ENCODE results near the gene ZNF248. TPM values are rescaled to one million over a fixed set of nuclear protein-coding genes. Genes with fewer than 3 reads are reported as not detected.

ZNF248 gene
- total and polyA plus RNA-seq, 4 donors: 1.8 to 7.9 (median 4.4) TPM

DNA sequence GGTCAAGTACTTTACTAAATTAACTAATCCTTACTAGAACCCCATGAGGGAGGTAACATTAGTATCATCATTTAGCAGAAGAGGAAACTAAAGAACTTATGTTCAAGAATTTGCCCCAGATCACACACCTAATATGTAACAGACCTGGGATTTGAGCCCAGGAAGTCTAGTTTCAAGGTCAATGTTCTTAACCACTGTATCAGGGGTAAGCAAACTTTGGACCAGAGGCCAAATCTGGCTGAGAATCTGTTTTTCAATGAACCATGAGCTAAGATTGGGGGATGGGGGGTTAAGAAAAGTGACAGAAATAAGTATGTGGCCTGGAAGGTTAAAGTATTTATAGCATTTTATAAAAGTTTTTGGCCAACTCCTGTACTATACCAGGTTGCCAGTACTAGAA lies 95.1 kb downstream of the ZNF248 start:
- TF ChIP-seq TAF1 (conservative IDR thresholded peaks at IDR 0.05) (no peak), JUND (IDR thresholded peaks at IDR 0.05) (peak in 1 of 2 donors; percentile 15), RAD21 (IDR thresholded peaks at IDR 0.05) (peak in 1 of 2 donors; percentile 9), HNF4G (IDR thresholded peaks at IDR 0.05) (peak; percentile 80), RXRA (IDR thresholded peaks at IDR 0.05) (peak; percentile 58 to 59), YY1 (IDR thresholded peaks at IDR 0.05) (no peak), NR2F2 (IDR thresholded peaks at IDR 0.05) (no peak), FOXA1 (IDR thresholded peaks at IDR 0.05) (no peak), FOXA2 (IDR thresholded peaks at IDR 0.05) (no peak), SP1 (IDR thresholded peaks at IDR 0.05) (peak; percentile 25), HNF4A (conservative IDR thresholded peaks at IDR 0.05) (peak; percentile 96 to 99), EGR1 (IDR thresholded peaks at IDR 0.05; ENCODE audit: low read depth in 2 of 2) (no peak), GABPA (IDR thresholded peaks at IDR 0.05 in 1 of 2, conservative IDR thresholded peaks at IDR 0.05 in 1 of 2) (no peak)
- TF ChIP-seq, protein P1, sequence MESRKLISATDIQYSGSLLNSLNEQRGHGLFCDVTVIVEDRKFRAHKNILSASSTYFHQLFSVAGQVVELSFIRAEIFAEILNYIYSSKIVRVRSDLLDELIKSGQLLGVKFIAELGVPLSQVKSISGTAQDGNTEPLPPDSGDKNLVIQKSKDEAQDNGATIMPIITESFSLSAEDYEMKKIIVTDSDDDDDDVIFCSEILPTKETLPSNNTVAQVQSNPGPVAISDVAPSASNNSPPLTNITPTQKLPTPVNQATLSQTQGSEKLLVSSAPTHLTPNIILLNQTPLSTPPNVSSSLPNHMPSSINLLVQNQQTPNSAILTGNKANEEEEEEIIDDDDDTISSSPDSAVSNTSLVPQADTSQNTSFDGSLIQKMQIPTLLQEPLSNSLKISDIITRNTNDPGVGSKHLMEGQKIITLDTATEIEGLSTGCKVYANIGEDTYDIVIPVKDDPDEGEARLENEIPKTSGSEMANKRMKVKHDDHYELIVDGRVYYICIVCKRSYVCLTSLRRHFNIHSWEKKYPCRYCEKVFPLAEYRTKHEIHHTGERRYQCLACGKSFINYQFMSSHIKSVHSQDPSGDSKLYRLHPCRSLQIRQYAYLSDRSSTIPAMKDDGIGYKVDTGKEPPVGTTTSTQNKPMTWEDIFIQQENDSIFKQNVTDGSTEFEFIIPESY (IDR thresholded peaks at IDR 0.05): no peak
- TF ChIP-seq, protein P2, sequence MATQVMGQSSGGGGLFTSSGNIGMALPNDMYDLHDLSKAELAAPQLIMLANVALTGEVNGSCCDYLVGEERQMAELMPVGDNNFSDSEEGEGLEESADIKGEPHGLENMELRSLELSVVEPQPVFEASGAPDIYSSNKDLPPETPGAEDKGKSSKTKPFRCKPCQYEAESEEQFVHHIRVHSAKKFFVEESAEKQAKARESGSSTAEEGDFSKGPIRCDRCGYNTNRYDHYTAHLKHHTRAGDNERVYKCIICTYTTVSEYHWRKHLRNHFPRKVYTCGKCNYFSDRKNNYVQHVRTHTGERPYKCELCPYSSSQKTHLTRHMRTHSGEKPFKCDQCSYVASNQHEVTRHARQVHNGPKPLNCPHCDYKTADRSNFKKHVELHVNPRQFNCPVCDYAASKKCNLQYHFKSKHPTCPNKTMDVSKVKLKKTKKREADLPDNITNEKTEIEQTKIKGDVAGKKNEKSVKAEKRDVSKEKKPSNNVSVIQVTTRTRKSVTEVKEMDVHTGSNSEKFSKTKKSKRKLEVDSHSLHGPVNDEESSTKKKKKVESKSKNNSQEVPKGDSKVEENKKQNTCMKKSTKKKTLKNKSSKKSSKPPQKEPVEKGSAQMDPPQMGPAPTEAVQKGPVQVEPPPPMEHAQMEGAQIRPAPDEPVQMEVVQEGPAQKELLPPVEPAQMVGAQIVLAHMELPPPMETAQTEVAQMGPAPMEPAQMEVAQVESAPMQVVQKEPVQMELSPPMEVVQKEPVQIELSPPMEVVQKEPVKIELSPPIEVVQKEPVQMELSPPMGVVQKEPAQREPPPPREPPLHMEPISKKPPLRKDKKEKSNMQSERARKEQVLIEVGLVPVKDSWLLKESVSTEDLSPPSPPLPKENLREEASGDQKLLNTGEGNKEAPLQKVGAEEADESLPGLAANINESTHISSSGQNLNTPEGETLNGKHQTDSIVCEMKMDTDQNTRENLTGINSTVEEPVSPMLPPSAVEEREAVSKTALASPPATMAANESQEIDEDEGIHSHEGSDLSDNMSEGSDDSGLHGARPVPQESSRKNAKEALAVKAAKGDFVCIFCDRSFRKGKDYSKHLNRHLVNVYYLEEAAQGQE (IDR thresholded peaks at IDR 0.05): no peak
- TF ChIP-seq, protein P3, sequence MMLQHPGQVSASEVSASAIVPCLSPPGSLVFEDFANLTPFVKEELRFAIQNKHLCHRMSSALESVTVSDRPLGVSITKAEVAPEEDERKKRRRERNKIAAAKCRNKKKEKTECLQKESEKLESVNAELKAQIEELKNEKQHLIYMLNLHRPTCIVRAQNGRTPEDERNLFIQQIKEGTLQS (IDR thresholded peaks at IDR 0.05): no peak
- no peak overlapping the region for H3K9ac ChIP-seq (ENCODE audit: low read depth in 1 of 2, low read length in 2 of 2)
- H3K4me3 ChIP-seq (ENCODE audit: low read depth in 1 of 3, low read length in 3 of 3): no peak overlapping the region
- H3K36me3 ChIP-seq (ENCODE audit: control insufficient read depth in 4 of 4, insufficient read depth in 3 of 4, low read depth in 1 of 4, low read length in 3 of 4): no peaks in the 10 kb centered on the region
- DNase-seq (ENCODE audit: low spot score): no peak
- no peak overlapping the region for H3K27ac ChIP-seq (ENCODE audit: low read depth in 1 of 2, low read length in 2 of 2)
- peaks cover 0 to 10% (median 6%) of the 10 kb centered on the region in 4 donors for H3K4me1 ChIP-seq (ENCODE audit: control insufficient read depth in 4 of 4, insufficient read depth in 4 of 4, low read length in 3 of 4)
- no peaks in the 10 kb centered on the region for H3K27me3 ChIP-seq (ENCODE audit: control insufficient read depth in 4 of 4, insufficient read depth in 4 of 4, low read length in 3 of 4)
- peaks cover 0 to 2% (median 0%) of the 10 kb centered on the region in 4 donors for H3K9me3 ChIP-seq (ENCODE audit: control insufficient read depth in 4 of 4, low read length in 3 of 4)

DNA sequence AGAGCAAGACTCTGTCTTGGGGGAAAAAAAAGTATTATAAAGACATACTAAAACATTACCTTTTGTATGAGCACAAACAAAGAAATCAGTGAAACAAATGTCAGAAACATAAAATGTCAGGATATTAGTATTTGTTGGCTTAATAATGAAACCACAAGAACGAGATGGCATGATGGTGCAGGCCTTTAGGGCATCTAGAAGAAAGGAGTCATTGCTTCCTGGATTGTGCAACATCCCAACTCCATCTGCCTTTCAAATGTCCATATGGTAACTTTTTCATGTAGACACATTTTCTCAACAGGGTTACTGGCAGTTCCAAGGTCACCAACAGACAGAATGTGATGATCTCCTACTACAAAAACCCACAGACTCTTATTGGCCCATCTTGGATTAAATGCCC lies 96.6 kb downstream of the ZNF248 start:
- Histone ChIP-seq H3K4me3 (ENCODE audit: low read depth in 1 of 3, low read length in 3 of 3) (no peak overlapping the region), H3K9me3 (ENCODE audit: control insufficient read depth in 4 of 4, low read length in 3 of 4) (peaks cover 0 to 2% (median 0%) of the 10 kb centered on the region in 4 donors), H3K27ac (ENCODE audit: low read depth in 1 of 2, low read length in 2 of 2) (no peak overlapping the region), H3K4me1 (ENCODE audit: control insufficient read depth in 4 of 4, insufficient read depth in 4 of 4, low read length in 3 of 4) (peaks cover 0 to 10% (median 6%) of the 10 kb centered on the region in 4 donors), H3K36me3 (ENCODE audit: control insufficient read depth in 4 of 4, insufficient read depth in 3 of 4, low read depth in 1 of 4, low read length in 3 of 4) (no peaks in the 10 kb centered on the region), H3K27me3 (ENCODE audit: control insufficient read depth in 4 of 4, insufficient read depth in 4 of 4, low read length in 3 of 4) (no peaks in the 10 kb centered on the region), H3K9ac (ENCODE audit: low read depth in 1 of 2, low read length in 2 of 2) (no peak overlapping the region)
- DNase-seq (ENCODE audit: low spot score): no peak
- 68% methylated on average over 1 of the region's 1 CpG for WGBS
- TF ChIP-seq SP1 (IDR thresholded peaks at IDR 0.05) (no peak), HNF4A (conservative IDR thresholded peaks at IDR 0.05) (no peak), EGR1 (IDR thresholded peaks at IDR 0.05; ENCODE audit: low read depth in 2 of 2) (no peak), HNF4G (IDR thresholded peaks at IDR 0.05) (no peak), GABPA (IDR thresholded peaks at IDR 0.05 in 1 of 2, conservative IDR thresholded peaks at IDR 0.05 in 1 of 2) (no peak), JUND (IDR thresholded peaks at IDR 0.05) (no peak), NR2F2 (IDR thresholded peaks at IDR 0.05) (no peak), RAD21 (IDR thresholded peaks at IDR 0.05) (no peak)
- TF ChIP-seq, protein P4, sequence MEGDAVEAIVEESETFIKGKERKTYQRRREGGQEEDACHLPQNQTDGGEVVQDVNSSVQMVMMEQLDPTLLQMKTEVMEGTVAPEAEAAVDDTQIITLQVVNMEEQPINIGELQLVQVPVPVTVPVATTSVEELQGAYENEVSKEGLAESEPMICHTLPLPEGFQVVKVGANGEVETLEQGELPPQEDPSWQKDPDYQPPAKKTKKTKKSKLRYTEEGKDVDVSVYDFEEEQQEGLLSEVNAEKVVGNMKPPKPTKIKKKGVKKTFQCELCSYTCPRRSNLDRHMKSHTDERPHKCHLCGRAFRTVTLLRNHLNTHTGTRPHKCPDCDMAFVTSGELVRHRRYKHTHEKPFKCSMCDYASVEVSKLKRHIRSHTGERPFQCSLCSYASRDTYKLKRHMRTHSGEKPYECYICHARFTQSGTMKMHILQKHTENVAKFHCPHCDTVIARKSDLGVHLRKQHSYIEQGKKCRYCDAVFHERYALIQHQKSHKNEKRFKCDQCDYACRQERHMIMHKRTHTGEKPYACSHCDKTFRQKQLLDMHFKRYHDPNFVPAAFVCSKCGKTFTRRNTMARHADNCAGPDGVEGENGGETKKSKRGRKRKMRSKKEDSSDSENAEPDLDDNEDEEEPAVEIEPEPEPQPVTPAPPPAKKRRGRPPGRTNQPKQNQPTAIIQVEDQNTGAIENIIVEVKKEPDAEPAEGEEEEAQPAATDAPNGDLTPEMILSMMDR (IDR thresholded peaks at IDR 0.05; ENCODE audit: low read depth, low read length, missing input control): no peak
- TF ChIP-seq, protein P3 (IDR thresholded peaks at IDR 0.05): no peak
- TF ChIP-seq, protein P5, sequence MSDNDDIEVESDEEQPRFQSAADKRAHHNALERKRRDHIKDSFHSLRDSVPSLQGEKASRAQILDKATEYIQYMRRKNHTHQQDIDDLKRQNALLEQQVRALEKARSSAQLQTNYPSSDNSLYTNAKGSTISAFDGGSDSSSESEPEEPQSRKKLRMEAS (IDR thresholded peaks at IDR 0.05): no peak
- TF ChIP-seq, protein P1 (IDR thresholded peaks at IDR 0.05): no peak
